Right lobe of liver (tissue), 4 donors: ENCODE data around the gene ATF7.

Experiments
- POLR2A ChIP-seq: fragments of 450-650 bp; IDR thresholded peaks from one replicate; pipeline ENCODE4 v1.6.1; 2017; ENCODE audit warnings: antibody characterized with exemption, mild to moderate bottlenecking
- TF ChIP-seq, protein P1 (sequence below), 4 donors: fragments of 200-600 bp in 3 of 4; fragments of 450-650 bp in 1 of 4; IDR thresholded peaks; one replicate each; pipeline versions ENCODE4 v1.5.1 to v1.8.0; 2016 to 2022; ENCODE audit warnings: antibody characterized with exemption in 4 of 4, mild to moderate bottlenecking in 2 of 4
- donor health status: DM: no; HTN: no; CAD: no.
- donor health status: DM: no; HTN: no; CAD: no.
- donor health status: DM: no; HTN: yes; CAD: no.

DNA sequence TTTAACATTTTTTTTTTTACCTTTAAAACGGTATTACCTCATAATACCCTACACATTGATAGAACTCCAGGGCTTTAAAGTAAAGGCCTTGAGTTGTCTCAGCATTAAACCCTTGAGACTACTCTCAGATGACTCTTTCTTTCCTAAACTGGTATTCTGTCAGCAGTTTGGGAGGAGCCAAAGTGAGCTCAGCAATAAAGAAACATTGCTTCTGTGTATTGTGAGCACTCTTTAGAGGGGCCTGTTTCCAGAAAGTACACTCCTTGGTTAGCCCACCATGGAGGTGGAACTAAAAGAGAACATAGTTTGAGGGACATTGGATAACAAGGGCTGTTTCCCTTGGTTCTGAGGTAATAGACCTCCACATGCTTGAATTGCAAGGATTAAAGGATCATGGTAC, 147.3 kb downstream of the ATF7 start:
- TF ChIP-seq, protein P1, sequence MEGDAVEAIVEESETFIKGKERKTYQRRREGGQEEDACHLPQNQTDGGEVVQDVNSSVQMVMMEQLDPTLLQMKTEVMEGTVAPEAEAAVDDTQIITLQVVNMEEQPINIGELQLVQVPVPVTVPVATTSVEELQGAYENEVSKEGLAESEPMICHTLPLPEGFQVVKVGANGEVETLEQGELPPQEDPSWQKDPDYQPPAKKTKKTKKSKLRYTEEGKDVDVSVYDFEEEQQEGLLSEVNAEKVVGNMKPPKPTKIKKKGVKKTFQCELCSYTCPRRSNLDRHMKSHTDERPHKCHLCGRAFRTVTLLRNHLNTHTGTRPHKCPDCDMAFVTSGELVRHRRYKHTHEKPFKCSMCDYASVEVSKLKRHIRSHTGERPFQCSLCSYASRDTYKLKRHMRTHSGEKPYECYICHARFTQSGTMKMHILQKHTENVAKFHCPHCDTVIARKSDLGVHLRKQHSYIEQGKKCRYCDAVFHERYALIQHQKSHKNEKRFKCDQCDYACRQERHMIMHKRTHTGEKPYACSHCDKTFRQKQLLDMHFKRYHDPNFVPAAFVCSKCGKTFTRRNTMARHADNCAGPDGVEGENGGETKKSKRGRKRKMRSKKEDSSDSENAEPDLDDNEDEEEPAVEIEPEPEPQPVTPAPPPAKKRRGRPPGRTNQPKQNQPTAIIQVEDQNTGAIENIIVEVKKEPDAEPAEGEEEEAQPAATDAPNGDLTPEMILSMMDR (IDR thresholded peaks at IDR 0.05) = no peak
- no peak for TF ChIP-seq POLR2A
